HG03565 (cell line): ENCODE data around the gene GALNT12.

Experiments used
- ATAC-seq: cut with Tn5 transposase; IDR thresholded peaks from one replicate; pipeline ENCODE4 v1.9.1; 2021; ENCODE audit warnings: mild to moderate bottlenecking, moderate library complexity; ENCODE audit not compliant: unreplicated experiment

The GALNT12 gene

GRCh38 chr9:98855592-98855991 is 48.1 kb downstream of the GALNT12 start:
- ATAC-seq = no peak

GRCh38 chr9:98856982-98857381 is 49.5 kb downstream of the GALNT12 start:
- ATAC-seq = no peak

- ATAC-seq = no peak
These were observed 52.5 kb downstream of the GALNT12 start for GRCh38 chr9:98859941-98860340.

GRCh38 chr9:98860871-98861293 is 53.4 kb downstream of the GALNT12 start:
- ATAC-seq = no peak

- no peak for ATAC-seq
These were observed 54.5 kb downstream of the GALNT12 start for GRCh38 chr9:98861781-98862504.

- ATAC-seq = no peak
These were observed 55.5 kb downstream of the GALNT12 start for GRCh38 chr9:98862936-98863335.

GRCh38 chr9:98864281-98865174 is 57.1 kb downstream of the GALNT12 start:
- ATAC-seq = no peak

- no peak for ATAC-seq
These were observed 57.9 kb downstream of the GALNT12 start for GRCh38 chr9:98865284-98865875.

GRCh38 chr9:98866435-98867102 is 59.1 kb downstream of the GALNT12 start:
- ATAC-seq = no peak

GRCh38 chr9:98867103-98867428 is 59.6 kb downstream of the GALNT12 start:
- no peak for ATAC-seq

GRCh38 chr9:98867429-98868168 is 60.1 kb downstream of the GALNT12 start:
- no peak for ATAC-seq

- ATAC-seq = no peak
These were observed 61.7 kb downstream of the GALNT12 start for GRCh38 chr9:98869078-98869745.

- ATAC-seq = no peak
These were observed 62.4 kb downstream of the GALNT12 start for GRCh38 chr9:98869866-98870265.

- no peak for ATAC-seq
These were observed 63.5 kb downstream of the GALNT12 start for GRCh38 chr9:98870782-98871557.

- no peak for ATAC-seq
These were observed 64.1 kb downstream of the GALNT12 start for GRCh38 chr9:98871558-98872065.

- no peak for ATAC-seq
These were observed 66.1 kb downstream of the GALNT12 start for GRCh38 chr9:98873526-98873925.

- ATAC-seq = no peak
These were observed 66.5 kb downstream of the GALNT12 start for GRCh38 chr9:98873951-98874371.

- ATAC-seq = no peak
These were observed 67.3 kb downstream of the GALNT12 start for GRCh38 chr9:98874721-98875255.

GRCh38 chr9:98875536-98875935 is 68.1 kb downstream of the GALNT12 start:
- no peak for ATAC-seq
